D721Med (cell line): Measurements from ENCODE around the gene DCDC2C.

Experiments used
- DNase-seq: peaks from one replicate; pipeline ENCODE4 v3.0.0; 2011; ENCODE audit warnings: low spot score; ENCODE audit not compliant: insufficient read length
- FAIRE-seq: peaks from 2 replicates; lab custom pipeline; 2011; peaks lifted over from hg19 to GRCh38; lab: Jason Lieb, UNC
- CTCF ChIP-seq: IDR thresholded peaks from 2 replicates; pipeline ENCODE4 v1.5.1; 2012; ENCODE audit warnings: mild to moderate bottlenecking, control low read depth; ENCODE audit not compliant: insufficient read depth; ENCODE audit errors: missing control alignments

The DCDC2C gene

GRCh38 chr2:3840611-3841155, 137.3 kb downstream of the DCDC2C start:
- DNase-seq (no peak), FAIRE-seq (no peak)
- no peak for TF ChIP-seq CTCF

GRCh38 chr2:3847397-3848052, 144.2 kb downstream of the DCDC2C start:
- DNase-seq (no peak), FAIRE-seq (no peak)

GRCh38 chr2:3848776-3849175, 145.4 kb downstream of the DCDC2C start:
- DNase-seq (no peak), FAIRE-seq (no peak)
- TF ChIP-seq CTCF: no peak

More at GRCh38 chr2:3847397-3848052, 144.2 kb downstream of the DCDC2C start:
- TF ChIP-seq CTCF: no peak

GRCh38 chr2:3849213-3849612, 145.8 kb downstream of the DCDC2C start:
- TF ChIP-seq CTCF: no peak
- FAIRE-seq (no peak), DNase-seq (no peak)

GRCh38 chr2:3857576-3857975, 154.2 kb downstream of the DCDC2C start:
- FAIRE-seq (no peak), DNase-seq (no peak)
- TF ChIP-seq CTCF: no peak

GRCh38 chr2:3864943-3865865, 161.8 kb downstream of the DCDC2C start:
- TF ChIP-seq CTCF: no peak
- FAIRE-seq (no peak), DNase-seq (no peak)
